HL-60 (cell line): Measurements from ENCODE around the gene NINJ1.

Experiments
- CTCF ChIP-seq: IDR thresholded peaks from one replicate; pipeline ENCODE4 v1.5.1; 2011; ENCODE audit warnings: low read length, control low read depth, inconsistent platforms; ENCODE audit not compliant: insufficient read depth
- GABPA ChIP-seq: IDR thresholded peaks from 2 replicates; pipeline ENCODE4 v1.6.1; 2012; ENCODE audit warnings: low read depth
- POLR2AphosphoS5 ChIP-seq: IDR thresholded peaks from 2 replicates; pipeline ENCODE4 v1.6.1; 2012; ENCODE audit warnings: low read depth
- REST ChIP-seq: IDR thresholded peaks from 2 replicates; pipeline ENCODE4 v1.6.1; 2012; ENCODE audit warnings: low read depth; ENCODE audit not compliant: insufficient replicate concordance
- SPI1 ChIP-seq: IDR thresholded peaks from 2 replicates; pipeline ENCODE4 v1.6.1; 2012; ENCODE audit warnings: low read depth, mild to moderate bottlenecking, borderline replicate concordance

DNA sequence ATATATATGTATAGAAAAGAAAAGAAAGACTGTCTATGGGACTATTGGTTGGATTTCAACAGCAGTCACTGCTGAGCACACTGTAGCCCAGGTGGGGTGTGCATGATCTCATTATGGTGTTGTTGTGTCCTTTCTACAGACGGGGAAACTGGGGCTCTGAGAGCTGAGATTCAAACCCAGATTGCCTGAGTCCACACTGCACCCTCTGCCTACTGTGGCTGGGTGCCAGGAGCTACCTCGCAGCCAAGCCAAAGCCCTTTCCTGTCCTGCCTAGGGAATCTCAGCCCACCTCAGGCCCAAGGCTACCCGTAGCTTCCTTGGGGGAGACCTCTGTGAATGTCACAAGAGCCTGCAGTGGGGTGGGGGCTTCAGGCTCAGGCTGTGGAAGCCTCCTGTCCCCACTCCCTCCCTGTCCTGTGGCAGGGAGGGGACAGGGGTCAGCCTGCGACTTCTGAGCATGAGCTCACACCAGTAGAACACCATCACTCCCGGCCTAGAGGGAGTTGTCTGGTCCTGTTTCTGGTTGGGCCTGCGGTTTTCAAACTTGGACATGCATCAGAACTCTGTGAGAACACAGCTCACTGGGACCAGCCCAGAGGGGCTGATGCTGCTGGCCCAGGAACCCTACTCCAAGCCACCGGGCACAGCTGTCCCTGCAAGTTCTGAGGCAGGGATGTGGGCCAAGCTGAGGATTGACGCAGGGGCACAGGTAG lies 7.9 kb upstream of the NINJ1 start:
- TF ChIP-seq CTCF (no peak), SPI1 (no peak), POLR2AphosphoS5 (no peak), REST (no peak), GABPA (no peak)
